T-helper 1 cell treated with Interleukin-12 subunit alpha and Interleukin-12 subunit beta and Interleukin-4 antibody, amounts not matched to agents 30 μg/mL and 1 μg/mL, for 36 hours (primary cell): ENCODE measurements around the gene CFH.
"Not testable (repeated sequence)": the region's sequence is repeated elsewhere in the genome, so short reads cannot be mapped to it uniquely, and the experiment has no call there.

ENCODE experiments used
- H3K27ac Mint-ChIP-seq: one replicate; pipeline ENCODE4 v1.8.0; 2021; ENCODE audit warnings: mild to moderate bottlenecking, mixed read lengths
- H3K27me3 Mint-ChIP-seq: one replicate; pipeline ENCODE4 v1.8.0; 2021; ENCODE audit warnings: low read depth, mixed read lengths
- H3K36me3 Mint-ChIP-seq: one replicate; pipeline ENCODE4 v1.8.0; 2021; ENCODE audit warnings: low read depth, mixed read lengths
- H3K4me1 Mint-ChIP-seq: one replicate; pipeline ENCODE4 v1.8.0; 2021; ENCODE audit warnings: low read depth, mixed read lengths
- H3K4me3 Mint-ChIP-seq: one replicate; pipeline ENCODE4 v1.8.0; 2021; ENCODE audit warnings: mild to moderate bottlenecking, moderate library complexity, mixed read lengths
- H3K9me3 Mint-ChIP-seq: one replicate; pipeline ENCODE4 v1.8.0; 2021; ENCODE audit warnings: mixed read lengths

CFH gene

GRCh38 chr1:196651637-196652215, at the start of gene CFH:
Gene CFH, plus strand, starts transcription at chr1:196652043. Its CDS starts 75 bp downstream, at chr1:196652118.
- Mint-ChIP-seq H3K27ac (no peak within 1 kb of the TSS), H3K27me3 (peaks cover 4% of the 10 kb centered on the region), H3K9me3 (no peaks in the 10 kb centered on the region), H3K4me1 (peaks cover 16% of the 10 kb centered on the region), H3K4me3 (peak within 1 kb of the TSS; percentile 34), H3K36me3 (no peaks in the 10 kb centered on the region)

GRCh38 chr1:196603651-196604050, 48.2 kb upstream of the CFH start:
- no peak overlapping the region for H3K4me3 Mint-ChIP-seq

GRCh38 chr1:196607981-196608380, 43.9 kb upstream of the CFH start:
- H3K4me3 Mint-ChIP-seq, result peak overlapping the region; percentile 52
- peaks cover 49% of the 10 kb centered on the region for H3K27me3 Mint-ChIP-seq
- H3K4me1 Mint-ChIP-seq, result peaks cover 7% of the 10 kb centered on the region
- H3K9me3 Mint-ChIP-seq, result no peaks in the 10 kb centered on the region
- H3K27ac Mint-ChIP-seq, result no peak overlapping the region
- no peaks in the 10 kb centered on the region for H3K36me3 Mint-ChIP-seq

More at GRCh38 chr1:196603651-196604050, 48.2 kb upstream of the CFH start:
- H3K27me3 Mint-ChIP-seq, result peaks cover 22% of the 10 kb centered on the region
- H3K27ac Mint-ChIP-seq, result no peak overlapping the region
- no peaks in the 10 kb centered on the region for H3K36me3 Mint-ChIP-seq
- peaks cover 5% of the 10 kb centered on the region for H3K4me1 Mint-ChIP-seq
- H3K9me3 Mint-ChIP-seq, result no peaks in the 10 kb centered on the region

GRCh38 chr1:196608390-196609369, 43.2 kb upstream of the CFH start, which contains the start of gene KCNT2:
Gene KCNT2, minus strand, starts transcription at chr1:196608440. Its CDS starts 131 bp downstream, at chr1:196608309.
- no peak within 1 kb of the TSS for H3K27ac Mint-ChIP-seq
- no peaks in the 10 kb centered on the region for H3K9me3 Mint-ChIP-seq
- peaks cover 51% of the 10 kb centered on the region for H3K27me3 Mint-ChIP-seq

GRCh38 chr1:196609370-196609737, 42.5 kb upstream of the CFH start:
- Mint-ChIP-seq H3K9me3 (no peaks in the 10 kb centered on the region), H3K27ac (no peak overlapping the region)

More at GRCh38 chr1:196608390-196609369, 43.2 kb upstream of the CFH start, which contains the start of gene KCNT2:
- peak within 1 kb of the TSS; percentile 52 for H3K4me3 Mint-ChIP-seq
- H3K36me3 Mint-ChIP-seq, result no peaks in the 10 kb centered on the region
- H3K4me1 Mint-ChIP-seq, result peaks cover 7% of the 10 kb centered on the region

GRCh38 chr1:196611873-196612272, 40.0 kb upstream of the CFH start:
- H3K9me3 Mint-ChIP-seq, result no peaks in the 10 kb centered on the region
- H3K4me1 Mint-ChIP-seq, result peaks cover 7% of the 10 kb centered on the region
- no peak overlapping the region for H3K27ac Mint-ChIP-seq
- H3K36me3 Mint-ChIP-seq, result no peaks in the 10 kb centered on the region
- H3K27me3 Mint-ChIP-seq, result peaks cover 45% of the 10 kb centered on the region
- H3K4me3 Mint-ChIP-seq, result no peak overlapping the region

More at GRCh38 chr1:196609370-196609737, 42.5 kb upstream of the CFH start:
- Mint-ChIP-seq H3K4me3 (peak overlapping the region; percentile 5), H3K27me3 (peaks cover 51% of the 10 kb centered on the region), H3K36me3 (no peaks in the 10 kb centered on the region), H3K4me1 (peaks cover 7% of the 10 kb centered on the region)

GRCh38 chr1:196619721-196620120, 32.1 kb upstream of the CFH start:
- Mint-ChIP-seq H3K27ac (no peak overlapping the region), H3K4me3 (no peak overlapping the region), H3K27me3 (no peaks in the 10 kb centered on the region), H3K36me3 (no peaks in the 10 kb centered on the region), H3K4me1 (no peaks in the 10 kb centered on the region), H3K9me3 (no peaks in the 10 kb centered on the region)

GRCh38 chr1:196623079-196623478, 28.8 kb upstream of the CFH start:
- Mint-ChIP-seq H3K4me1 (no peaks in the 10 kb centered on the region), H3K9me3 (peaks cover 2% of the 10 kb centered on the region), H3K27me3 (no peaks in the 10 kb centered on the region), H3K27ac (no peak overlapping the region), H3K4me3 (no peak overlapping the region), H3K36me3 (no peaks in the 10 kb centered on the region)

- Mint-ChIP-seq H3K36me3 (no peaks in the 10 kb centered on the region), H3K27ac (no peak overlapping the region), H3K4me3 (no peak overlapping the region), H3K4me1 (no peaks in the 10 kb centered on the region), H3K27me3 (no peaks in the 10 kb centered on the region), H3K9me3 (peaks cover 6% of the 10 kb centered on the region)
These were observed 23.0 kb upstream of the CFH start for GRCh38 chr1:196628838-196629237.

- Mint-ChIP-seq H3K4me3 (no peak overlapping the region), H3K9me3 (no peaks in the 10 kb centered on the region), H3K4me1 (no peaks in the 10 kb centered on the region), H3K36me3 (no peaks in the 10 kb centered on the region), H3K27ac (no peak overlapping the region), H3K27me3 (peaks cover 12% of the 10 kb centered on the region)
These were observed 14.2 kb upstream of the CFH start for GRCh38 chr1:196637606-196638005.

- Mint-ChIP-seq H3K27me3 (peaks cover 15% of the 10 kb centered on the region), H3K4me1 (no peaks in the 10 kb centered on the region), H3K27ac (no peak overlapping the region)
These were observed 13.4 kb upstream of the CFH start for GRCh38 chr1:196638466-196638865.

GRCh38 chr1:196639291-196639690, 12.6 kb upstream of the CFH start:
- H3K4me1 Mint-ChIP-seq, H3K4me3 Mint-ChIP-seq, H3K36me3 Mint-ChIP-seq, H3K9me3 Mint-ChIP-seq, H3K27ac Mint-ChIP-seq: not testable (repeated sequence)
- H3K27me3 Mint-ChIP-seq, result peaks cover 19% of the 10 kb centered on the region

More at GRCh38 chr1:196638466-196638865, 13.4 kb upstream of the CFH start:
- no peak overlapping the region for H3K4me3 Mint-ChIP-seq
- H3K36me3 Mint-ChIP-seq, result no peaks in the 10 kb centered on the region
- no peaks in the 10 kb centered on the region for H3K9me3 Mint-ChIP-seq

- H3K27ac Mint-ChIP-seq, result no peak overlapping the region
- H3K4me1 Mint-ChIP-seq, result no peaks in the 10 kb centered on the region
- H3K36me3 Mint-ChIP-seq, result no peaks in the 10 kb centered on the region
- H3K9me3 Mint-ChIP-seq, result no peaks in the 10 kb centered on the region
- H3K4me3 Mint-ChIP-seq, result no peak overlapping the region
- peaks cover 19% of the 10 kb centered on the region for H3K27me3 Mint-ChIP-seq
These were observed 10.9 kb upstream of the CFH start for GRCh38 chr1:196640976-196641375.

- no peaks in the 10 kb centered on the region for H3K9me3 Mint-ChIP-seq
- no peaks in the 10 kb centered on the region for H3K36me3 Mint-ChIP-seq
- H3K27ac Mint-ChIP-seq, result no peak overlapping the region
- peaks cover 14% of the 10 kb centered on the region for H3K4me1 Mint-ChIP-seq
- no peak overlapping the region for H3K4me3 Mint-ChIP-seq
- H3K27me3 Mint-ChIP-seq, result peaks cover 4% of the 10 kb centered on the region
These were observed 1.9 kb upstream of the CFH start for GRCh38 chr1:196649990-196650389.

- Mint-ChIP-seq H3K9me3 (no peaks in the 10 kb centered on the region), H3K4me3 (no peak overlapping the region), H3K27ac (no peak overlapping the region), H3K36me3 (no peaks in the 10 kb centered on the region), H3K27me3 (peaks cover 4% of the 10 kb centered on the region), H3K4me1 (peaks cover 14% of the 10 kb centered on the region)
These were observed 1.4 kb upstream of the CFH start for GRCh38 chr1:196650403-196650802.
